Omental fat pad (tissue), 4 donors: ENCODE measurements around the gene ERP44. TPM values are rescaled to one million over a fixed set of nuclear protein-coding genes. Genes with fewer than 3 reads are reported as not detected.

Experiments
- ATAC-seq: fragments of 150-250 bp; one replicate; pipeline ENCODE4 v1.9.1; 2016; ENCODE audit warnings: mild to moderate bottlenecking, moderate library complexity; ENCODE audit not compliant: low FRiP score
- DNase-seq: peaks from one replicate; pipeline ENCODE4 v3.0.0-alpha.2; 2019; ENCODE audit warnings: low spot score
- CTCF ChIP-seq, 3 donors: fragments of 450-650 bp; IDR thresholded peaks; one replicate each; pipeline ENCODE4 v1.5.1; 2016 to 2017; ENCODE audit warnings: antibody characterized with exemption in 3 of 3, mild to moderate bottlenecking in 3 of 3, moderate library complexity in 2 of 3
- small RNA-seq: library from RNA; depleted of rRNA; stranded (forward); fragments of <200 nt; gene quantifications from one replicate; pipeline ENCODE3, GENCODE V24; 2016
- total RNA-seq, 4 donors: library from RNA; depleted of rRNA; stranded (reverse); fragments of >200 nt; gene quantifications; one replicate each; pipeline ENCODE4 v1.1.0, GENCODE V29; 2016

The ERP44 gene
- total RNA-seq, 4 donors from 2014 or later = 14.1 to 21.4 (median 16.1) TPM

- ATAC-seq (no peak), DNase-seq (no peak)
- TF ChIP-seq CTCF (IDR thresholded peaks at IDR 0.05) = no peak
These were observed 151.4 kb downstream of the ERP44 start for GRCh38 chr9:99947395-99947794.

GRCh38 chr9:99936947-99937587 is 161.7 kb downstream of the ERP44 start:
- no peak for ATAC-seq
- no peak for DNase-seq
- TF ChIP-seq CTCF (IDR thresholded peaks at IDR 0.05) = no peak

GRCh38 chr9:99931155-99931840 is 167.5 kb downstream of the ERP44 start:
- DNase-seq (no peak), ATAC-seq (no peak)
- TF ChIP-seq CTCF (IDR thresholded peaks at IDR 0.05) = no peak

- DNase-seq (no peak), ATAC-seq (no peak)
- TF ChIP-seq CTCF (IDR thresholded peaks at IDR 0.05) = no peak
These were observed 169.1 kb downstream of the ERP44 start for GRCh38 chr9:99929652-99930051.

Small RNAs within 50 kb of the gene (small RNA-seq; reads per million reads assigned to genes)
- not detected for gene RN7SL75P

Other genes starting within 250 kb of the ERP44 start
- 10 to 100 TPM; 18.1 to 51.1 (median 20.5) TPM for gene STX17, start 192.3 kb downstream of the ERP44 start, total RNA-seq
- gene INVS, start 243 bp upstream of the ERP44 start, total RNA-seq = 10 to 100 TPM; 22.1 to 44.5 (median 26.3) TPM